Stimulated activated CD8-positive, alpha-beta memory T cell treated with anti-CD3 and anti-CD28 coated beads, Interleukin-2, amount 100 ng/mL, for 48 hours (primary cell): ENCODE results near the gene PTPRN2.

ENCODE experiments used
- DNase-seq, 2 donors: peaks; one replicate each; pipeline ENCODE4 v3.0.0-alpha.2; 2020; ENCODE audit warnings: low read depth in 2 of 2

PTPRN2 gene

DNA sequence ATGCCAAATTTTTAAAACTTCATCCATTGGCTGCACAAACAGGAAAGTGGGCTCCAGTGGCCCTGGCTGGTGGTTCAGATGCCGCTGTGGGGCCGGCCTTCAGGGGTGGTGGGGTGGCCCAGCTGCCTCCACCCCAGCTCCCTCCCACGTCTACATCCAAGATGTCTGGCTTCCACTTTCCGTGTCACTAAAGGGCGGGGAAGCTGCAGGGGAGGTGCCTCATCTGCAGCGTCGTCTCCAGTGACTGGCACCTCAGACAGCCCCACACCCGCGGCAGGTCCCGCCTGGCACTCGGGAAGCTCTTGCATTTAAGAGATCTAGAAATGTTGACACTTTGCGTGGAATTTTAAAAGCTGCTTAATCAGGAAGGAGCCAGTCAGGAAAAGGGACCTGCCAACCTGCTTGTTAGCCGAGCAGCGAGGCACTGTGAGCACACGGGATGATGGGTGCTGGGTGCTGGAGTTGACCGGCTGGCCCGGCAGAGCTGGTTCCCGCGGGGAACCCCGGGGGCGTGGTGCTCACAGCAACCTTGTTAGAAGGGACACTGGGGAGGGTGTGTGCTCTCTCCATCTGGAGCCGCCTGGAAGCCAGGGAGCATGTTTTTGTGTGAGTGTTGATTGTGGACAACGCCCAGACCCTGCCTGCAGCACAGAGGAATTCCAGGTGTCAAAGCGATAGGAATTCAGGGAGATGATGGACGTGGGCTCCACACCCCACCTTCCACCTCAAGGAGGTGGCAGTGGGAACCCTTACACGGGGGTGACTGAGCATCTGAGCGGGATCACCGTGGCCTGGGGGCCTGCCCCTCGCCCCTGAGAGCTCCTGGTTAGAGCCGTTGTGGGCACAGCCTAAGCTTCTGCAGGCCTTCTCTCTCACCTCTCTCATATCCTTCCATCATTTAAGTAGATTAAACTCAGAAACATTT, 320.5 kb downstream of the PTPRN2 start:
- no peak for DNase-seq

DNA sequence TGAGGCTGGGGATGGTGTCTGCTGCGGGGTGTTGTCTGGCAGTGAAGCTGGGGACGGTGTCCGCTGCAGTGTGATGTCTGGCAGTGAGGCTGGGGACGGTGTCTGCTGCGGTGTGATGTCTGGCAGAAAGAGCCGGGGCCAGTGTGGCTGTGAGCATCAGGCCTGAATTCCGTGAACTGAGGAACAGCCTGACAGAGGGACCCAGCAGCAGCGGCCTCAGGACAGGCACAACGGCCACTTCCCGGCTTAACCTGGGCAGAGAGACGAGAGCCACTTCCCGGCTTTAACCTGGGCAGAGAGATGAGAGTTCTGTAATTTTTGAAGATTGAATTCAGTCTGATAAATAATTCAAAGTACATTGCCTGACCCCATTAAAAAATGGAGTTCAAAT, 321.2 kb downstream of the PTPRN2 start:
- DNase-seq: no peak

DNA sequence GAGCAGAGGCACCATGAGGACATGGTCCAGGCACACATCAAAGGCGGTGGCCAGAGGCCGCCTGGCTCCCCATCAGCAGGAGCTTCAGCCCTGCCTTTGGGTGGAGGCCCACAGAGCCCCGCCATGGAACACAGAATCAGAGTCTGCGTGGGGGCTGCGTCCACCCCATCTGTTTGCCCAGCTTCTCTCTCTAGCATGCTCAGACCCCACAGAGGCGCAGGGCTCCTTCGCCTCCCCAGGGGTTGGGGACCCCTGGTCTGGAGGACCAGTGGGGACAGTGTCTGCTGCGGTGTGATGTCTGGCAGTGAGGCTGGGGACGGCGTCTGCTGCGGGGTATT, 321.9 kb downstream of the PTPRN2 start:
- DNase-seq: no peak

DNA sequence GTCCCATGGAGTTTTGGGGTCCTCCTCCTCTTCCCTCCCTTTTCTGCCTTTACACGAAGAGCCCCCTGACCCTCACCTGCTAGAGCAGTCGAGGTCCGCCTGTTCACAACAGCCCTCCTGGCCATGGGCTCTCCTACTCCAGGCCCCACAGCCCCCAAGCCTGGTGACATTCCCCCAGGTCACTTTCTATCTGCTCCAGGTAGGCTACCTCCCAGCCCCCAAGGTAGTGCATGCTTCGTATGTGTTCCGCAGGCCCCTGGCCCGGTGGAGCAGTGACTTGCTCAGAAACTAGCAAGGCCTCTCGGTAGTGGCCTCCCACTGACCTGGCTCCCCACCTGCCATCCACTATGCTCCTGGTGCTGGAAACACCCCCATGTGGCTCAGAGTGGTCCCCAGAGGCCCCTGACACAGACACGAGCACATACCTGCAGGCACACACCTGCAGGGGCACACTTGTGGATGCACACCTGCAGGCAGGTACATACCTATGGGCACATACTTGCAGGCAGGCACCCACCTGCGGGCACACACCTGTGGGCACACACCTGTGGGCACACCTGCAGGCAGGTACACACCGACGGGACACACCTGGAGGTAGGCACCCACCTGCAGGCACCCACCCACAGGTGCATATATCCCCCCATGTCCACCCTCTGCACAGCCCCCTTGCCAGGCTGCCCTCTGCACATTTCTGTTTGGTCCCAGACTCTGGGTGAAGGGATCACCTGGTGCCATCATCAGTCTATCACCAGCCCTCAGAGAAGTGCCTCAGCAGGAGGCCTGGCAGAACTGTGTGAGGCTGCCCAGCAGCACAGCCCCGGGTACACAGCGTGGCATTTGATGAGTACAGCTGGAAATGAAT, 322.5 kb downstream of the PTPRN2 start:
- DNase-seq: no peak

DNA sequence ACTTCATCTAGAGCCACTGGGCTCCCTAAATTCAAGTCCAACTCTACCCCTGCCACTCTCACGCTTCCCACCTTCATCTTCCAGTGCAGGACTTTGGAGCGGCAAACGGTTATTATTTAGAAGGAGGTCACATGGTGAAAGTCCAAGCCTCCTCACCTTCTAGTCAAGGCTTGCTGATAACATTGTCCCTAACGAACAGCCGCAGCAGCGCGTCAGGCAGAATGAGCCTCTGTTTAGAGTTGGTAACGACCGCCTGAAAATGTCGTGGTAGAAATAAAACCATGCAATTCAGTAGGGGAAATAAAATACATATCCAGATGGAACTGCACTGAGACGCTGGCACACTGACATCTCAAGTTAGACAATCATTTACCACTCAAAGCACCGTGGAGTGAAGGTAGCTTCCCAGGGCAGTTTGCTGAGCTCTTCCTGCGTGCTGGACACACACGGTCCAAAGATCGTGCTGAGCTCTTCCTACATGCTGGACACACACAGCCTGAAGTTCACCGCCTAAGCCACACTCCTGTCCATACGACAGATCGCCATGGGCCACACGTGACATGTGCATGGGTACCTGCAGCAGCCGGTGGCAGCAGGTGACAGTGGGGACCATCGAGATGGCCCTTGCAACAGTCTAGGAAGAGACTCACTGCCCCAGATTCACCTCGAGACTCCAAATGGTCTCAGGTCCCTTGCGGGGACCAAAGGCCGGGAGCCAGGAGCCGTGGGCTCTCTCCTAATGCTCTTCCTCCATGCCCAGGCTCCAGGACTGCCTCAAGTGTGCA, 323.5 kb downstream of the PTPRN2 start:
- no peak for DNase-seq

DNA sequence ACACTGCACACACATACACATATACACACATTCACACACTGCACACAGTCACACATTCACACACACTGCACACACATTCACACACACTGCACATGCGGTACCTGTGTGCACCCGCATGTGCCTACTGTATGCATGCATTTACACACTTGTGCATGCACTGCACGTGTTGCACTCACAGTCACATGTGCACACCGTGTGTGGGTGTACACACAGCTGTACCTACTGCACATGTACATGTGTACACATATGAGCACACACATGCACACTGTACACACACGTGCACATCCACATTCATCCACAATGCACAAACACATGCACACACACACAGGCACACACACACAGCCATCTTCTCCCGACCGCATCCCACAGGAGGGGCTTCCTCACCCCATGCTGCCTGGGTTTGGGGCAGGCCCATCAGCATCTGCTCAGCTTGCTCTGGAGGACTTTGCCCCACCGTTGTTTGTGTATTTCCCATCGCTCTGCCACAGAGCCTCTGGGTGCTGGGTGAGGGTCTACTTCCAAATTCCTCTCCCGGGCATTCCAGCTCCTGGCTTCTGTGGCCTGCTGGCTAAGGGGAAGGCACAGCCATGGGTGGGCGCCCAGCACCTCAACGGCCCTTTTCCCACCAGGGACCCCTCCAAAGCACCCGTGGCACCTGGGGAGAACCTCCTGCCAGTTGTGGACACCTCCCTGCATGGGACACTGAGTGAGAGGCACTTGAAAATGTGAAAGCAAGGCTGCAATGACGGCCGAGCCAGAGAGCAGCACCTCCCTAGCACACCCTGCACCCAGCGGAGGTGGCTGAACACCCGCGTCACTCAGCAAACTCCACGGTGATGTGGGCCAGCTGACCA, 324.3 kb downstream of the PTPRN2 start:
- DNase-seq: no peak

DNA sequence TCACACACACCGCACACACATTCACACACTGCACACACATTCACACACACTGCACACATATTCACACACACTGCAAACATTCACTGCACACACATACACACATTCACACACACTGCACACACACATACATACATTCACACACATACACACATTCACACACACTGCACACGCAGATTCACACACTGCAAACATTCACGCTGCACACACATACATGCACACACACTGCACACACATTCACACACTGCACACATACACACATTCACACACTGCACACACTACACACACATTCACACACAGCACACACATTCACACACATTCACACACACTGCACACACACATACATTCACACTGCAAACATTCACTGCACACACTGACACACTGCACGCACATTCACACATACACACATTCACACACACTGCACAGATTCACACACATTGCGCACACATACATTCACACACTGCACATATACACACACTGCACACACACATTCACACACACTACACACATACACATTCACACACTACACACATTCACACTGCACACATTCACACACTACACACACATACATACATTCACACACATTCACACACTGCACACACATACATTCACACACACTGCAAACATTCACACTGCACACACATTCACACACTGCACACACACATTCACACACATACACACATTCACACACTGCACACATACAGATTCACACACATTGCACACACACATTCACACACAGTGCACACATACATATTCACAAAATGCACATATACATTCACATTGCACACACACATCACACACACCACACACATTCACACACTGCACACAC, 325.1 kb downstream of the PTPRN2 start:
- no peak for DNase-seq

DNA sequence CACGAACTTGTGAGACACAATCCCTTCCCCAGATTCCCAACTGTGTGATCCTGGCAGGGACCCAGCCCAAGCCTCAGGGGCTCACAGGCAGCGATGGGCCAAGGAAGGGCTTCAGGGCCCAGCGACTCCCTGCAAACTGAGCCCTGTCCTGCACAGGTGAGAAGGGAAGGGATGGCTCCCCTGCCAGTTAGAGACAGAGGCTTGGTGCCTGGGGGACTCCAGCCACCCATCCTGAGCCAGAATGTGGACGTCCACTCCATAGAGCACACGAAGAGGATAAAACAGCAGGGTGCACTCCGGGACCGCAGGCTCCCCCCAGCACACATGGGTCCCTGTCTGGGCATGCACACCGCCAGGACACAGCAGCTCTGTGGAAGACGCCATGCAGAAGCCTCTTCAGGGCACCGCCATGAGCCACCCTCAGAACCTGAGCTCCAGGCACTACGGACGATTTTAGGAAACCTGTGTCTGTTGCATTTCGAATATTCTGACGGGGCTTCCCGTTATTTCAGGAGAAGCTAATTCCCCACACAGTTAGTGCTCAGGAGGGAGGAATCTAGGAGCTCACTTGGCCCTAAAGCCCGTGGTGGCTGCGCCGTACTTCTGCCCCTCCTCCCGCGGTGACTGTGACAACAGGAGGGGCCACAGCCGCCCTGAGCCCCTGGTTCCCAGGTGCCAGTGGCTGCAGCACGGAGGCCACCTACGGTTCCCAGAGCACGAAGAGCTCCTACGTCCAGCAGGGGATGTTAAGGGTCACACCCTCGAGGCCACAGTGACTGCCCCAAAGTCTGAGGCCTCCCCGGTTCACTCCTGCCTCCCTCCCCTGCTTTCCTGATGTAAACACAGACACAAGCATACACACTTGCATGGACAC, 326.0 kb downstream of the PTPRN2 start:
- DNase-seq: no peak

DNA sequence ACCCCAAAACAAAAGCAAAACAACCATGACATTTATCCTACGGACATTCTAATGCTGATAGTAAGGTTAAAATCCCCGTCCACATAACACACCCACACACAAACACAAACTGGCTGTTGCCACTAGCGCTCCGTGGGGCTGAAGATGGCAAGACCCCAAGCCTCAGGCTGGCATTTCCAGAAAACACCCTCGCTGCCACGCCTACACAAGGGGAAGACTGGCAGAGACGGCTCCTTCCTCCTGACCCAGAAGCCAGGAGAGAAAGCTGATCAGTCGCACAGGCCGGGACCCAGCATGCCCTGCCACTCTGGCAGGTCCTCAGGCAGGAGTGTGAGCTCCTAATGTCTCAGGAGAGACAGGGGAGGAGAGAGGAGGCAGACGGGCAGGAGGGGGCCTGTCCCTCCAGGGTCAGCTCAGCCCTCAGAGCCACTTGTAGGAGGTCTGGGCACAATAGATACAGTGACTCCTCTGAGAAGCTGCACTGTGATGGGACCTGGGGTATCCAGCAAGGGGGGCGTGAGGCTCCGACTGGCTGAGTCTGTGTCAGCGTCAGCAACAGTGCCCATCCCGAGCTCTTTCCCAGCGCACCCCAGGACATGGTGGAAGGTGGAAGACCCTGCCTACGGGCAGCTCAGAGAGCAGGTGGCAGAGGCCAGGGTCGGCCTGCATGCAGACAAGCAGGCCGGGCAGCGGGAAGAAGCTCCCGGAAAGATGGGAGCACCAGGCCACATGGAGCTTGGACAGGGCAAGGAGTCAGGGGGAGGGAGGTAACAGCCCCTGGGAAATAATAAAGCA, 326.9 kb downstream of the PTPRN2 start:
- no peak for DNase-seq

DNA sequence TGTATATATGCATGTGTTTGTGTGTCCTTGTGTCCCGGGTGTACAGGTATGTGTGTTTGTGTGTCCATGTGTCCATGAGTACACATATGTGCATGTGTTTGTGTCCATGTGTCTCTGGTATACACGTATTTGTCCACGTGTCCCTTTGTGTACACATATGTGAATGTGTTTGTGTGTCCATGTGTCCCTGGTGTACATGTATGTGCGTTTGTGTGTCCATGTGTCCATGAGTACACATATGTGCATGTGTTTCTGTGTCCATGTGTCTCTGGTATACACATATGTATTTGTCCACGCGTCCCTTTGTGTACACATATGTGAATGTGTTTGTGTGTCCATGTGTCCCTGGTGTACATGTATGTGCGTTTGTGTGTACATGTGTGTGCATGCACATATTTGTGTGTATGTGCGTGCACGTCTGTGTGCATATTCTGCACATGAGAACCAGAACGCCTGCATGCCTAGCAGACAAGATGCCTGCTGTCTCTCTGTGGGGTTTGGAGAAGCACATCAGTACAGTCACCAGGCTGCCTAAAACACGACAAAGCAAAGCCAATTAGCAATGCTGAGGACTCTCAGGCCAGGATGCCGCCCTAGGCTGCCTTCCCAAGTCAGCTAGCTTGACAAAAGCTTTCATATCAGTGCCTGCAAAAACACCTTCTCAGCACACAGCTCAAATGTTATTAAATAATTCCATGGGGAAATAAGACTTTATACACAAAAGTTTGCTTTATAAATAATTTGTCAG, 327.8 kb downstream of the PTPRN2 start:
- DNase-seq: no peak

DNA sequence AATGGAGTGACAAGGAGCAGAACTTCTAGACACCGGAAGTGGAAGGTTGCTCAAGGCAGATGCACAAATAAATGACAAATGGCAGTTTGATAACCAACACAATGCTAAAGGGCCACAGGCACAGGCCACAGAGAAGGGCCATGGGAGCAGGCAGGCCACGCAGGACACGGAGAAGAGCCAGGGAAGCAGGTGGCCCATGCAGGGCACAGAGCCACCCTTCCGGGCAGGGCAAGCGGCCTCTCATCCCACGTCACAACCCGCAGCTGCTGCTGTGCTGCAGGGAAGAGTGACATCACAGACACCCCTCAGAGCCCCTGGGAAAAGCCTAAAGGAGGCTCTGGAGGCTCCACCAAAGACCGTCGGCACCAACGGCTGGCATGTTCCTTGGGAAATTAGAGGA, 328.5 kb downstream of the PTPRN2 start:
- DNase-seq: no peak

DNA sequence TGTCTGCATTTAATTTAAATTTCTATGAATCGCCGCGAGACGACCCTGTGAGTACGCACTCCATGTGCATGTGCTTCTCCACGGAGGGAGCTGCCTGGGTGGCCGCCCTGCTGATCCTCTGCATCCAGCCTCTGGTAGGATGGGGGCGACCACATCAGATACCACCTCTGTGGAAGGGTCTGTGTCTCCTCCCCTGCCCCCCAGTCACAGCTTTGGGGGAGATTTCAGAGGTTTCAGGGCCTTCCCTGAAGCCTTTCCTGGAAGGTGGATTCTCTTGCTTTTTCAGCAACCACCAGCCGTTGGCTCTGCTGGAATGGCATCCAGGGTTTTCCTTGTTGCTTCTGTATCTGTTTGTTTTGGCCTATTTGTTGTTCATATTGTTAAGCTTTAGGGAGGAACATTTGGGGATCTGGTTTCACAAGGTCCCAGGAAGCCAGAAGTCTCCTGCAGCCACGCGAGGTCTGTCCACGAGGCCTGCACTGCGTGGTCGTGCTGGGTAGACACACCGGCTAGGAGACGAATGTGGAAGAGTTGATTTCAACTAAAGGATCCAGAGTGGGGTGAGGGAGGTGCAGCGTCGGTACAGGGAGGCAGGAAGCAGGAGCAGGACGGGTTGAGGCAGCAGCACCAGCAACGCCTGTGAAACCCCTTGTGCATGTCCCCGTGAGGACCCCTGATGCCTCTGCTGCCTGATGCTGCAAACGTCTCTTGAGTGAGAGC, 329.1 kb downstream of the PTPRN2 start:
- no peak for DNase-seq

DNA sequence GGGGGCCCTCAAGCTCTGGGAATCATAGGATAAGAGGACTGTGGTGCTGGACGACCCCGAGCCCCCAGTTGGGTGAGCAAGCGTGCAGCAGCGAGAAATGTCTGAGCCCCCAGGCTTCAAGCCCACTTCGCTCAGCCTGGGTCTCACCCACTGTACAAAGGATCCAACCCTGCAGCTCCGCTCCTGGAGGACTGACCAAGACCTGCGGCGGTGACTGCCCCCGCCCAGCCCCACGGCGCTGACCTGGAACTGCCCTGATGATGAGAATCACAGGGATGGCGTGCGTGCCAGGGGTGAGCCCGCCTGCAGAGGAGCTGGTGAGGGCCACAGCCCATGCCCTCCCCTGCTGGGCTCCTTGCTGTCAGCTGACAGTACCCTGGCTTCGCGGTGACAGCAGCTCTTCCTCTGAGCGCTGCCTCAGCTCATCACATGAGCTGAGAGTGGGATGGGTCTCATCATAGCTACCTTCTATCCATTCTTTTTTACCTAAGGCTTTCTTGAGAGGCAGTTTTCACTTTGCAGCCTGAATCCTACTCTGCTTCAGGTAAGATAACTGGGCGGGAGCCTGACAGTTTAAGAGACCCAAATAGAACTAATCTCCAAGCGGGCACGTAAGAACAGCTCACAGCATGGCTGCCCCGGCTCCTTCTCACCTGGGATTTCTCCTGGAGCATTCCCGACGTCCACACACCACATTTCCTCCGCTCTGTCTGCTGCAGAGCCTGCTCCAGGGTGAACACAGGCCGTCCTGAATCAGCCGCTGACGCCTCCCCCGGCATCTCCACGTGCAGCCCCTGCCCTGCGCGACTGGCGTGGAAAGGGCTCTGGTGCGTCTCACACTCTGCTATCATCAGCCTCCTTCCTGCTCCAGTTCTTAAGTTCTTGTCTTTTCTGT, 329.9 kb downstream of the PTPRN2 start:
- no peak for DNase-seq

DNA sequence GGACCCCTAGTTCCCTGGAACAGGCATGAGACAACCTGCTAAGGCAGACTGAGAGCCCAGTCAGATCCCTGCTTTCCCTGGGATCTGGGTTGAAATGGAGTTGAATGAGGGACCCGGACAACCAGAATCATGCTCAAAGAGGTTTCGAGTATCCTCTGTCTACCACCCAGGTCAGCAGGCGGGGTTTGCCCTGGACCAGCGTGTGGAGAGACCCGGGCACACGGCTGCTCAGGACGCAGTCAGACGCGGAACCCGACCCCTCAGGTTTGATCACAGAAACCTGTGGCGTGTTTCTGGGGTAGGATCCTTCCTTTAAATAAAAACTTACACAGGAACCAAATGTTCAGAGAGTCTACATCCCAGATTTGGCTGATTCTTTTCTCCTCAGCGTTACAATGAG, 330.6 kb downstream of the PTPRN2 start:
- DNase-seq: no peak

DNA sequence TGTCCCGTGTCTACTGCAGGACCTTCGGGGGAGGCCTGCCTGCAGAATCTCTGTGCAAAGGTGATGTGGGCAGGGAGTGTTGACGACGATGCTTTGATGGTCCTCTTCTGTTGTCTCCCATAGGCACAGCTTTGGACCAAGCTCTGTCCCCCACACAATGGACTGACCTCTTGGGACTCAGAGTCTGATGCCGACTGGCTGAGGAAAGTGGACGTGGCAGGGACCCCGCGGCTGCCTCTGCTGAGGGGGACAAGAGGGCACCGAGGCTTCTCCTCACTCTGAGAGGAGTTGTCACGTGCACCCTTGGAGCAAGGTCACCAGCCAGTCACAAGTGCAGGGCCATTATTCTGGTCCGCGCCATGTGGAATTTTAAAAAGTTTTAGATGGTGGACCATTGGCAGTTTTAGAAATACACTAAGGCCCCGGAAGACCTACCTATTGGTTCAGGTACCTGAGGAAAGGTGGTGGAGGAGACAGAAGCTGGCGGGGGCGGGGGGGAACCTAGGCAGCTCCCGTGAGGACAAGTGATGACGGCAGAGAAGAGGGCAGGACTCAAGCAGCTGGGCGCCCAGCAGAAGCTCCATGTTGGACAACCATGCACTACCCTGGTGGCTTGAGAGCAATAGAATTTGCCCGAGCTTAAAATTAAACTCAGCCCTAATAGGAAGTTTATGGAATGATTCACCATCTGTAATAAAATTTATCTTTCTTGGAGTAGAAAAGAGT, 331.4 kb downstream of the PTPRN2 start:
- no peak for DNase-seq
